MM.1S (cell line): ENCODE results near the gene SIM1.

Experiments
- CTCF ChIP-seq: fragments of 300-600 bp; sonication (generic); IDR thresholded peaks from 2 replicates; pipeline ENCODE4 v1.5.1; 2016; ENCODE audit warnings: antibody characterized with exemption, low read length, mixed read lengths
- EZH2 ChIP-seq: fragments of 300-600 bp; sonication (generic); optimal IDR thresholded peaks from 2 replicates; pipeline ENCODE3; 2017; ENCODE audit warnings: low read depth, mild to moderate bottlenecking, antibody characterized with exemption, low read length, mixed read lengths
- EZH2phosphoT487 ChIP-seq: fragments of 300-600 bp; sonication (generic); IDR thresholded peaks from 2 replicates; pipeline ENCODE4 v1.6.1; 2018; ENCODE audit warnings: antibody characterized with exemption, low read length

GRCh38 chr6:100366419-100366818, 98.3 kb downstream of the SIM1 start:
- TF ChIP-seq EZH2 (no peak), CTCF (no peak), EZH2phosphoT487 (no peak)
